Diencephalon (tissue), 1 donor: ENCODE data around the gene DNAAF2. TPM values are rescaled to one million over a fixed set of nuclear protein-coding genes. Genes with fewer than 3 reads are reported as not detected.

Experiments
- small RNA-seq: library from RNA; depleted of rRNA; stranded (forward); fragments of <200 nt; gene quantifications from one replicate; pipeline ENCODE3, GENCODE V24; 2014
- total RNA-seq: library from RNA; depleted of rRNA; stranded (reverse); fragments of >200 nt; gene quantifications from one replicate; pipeline ENCODE4 v1.2.3, GENCODE V29; 2014

Gene DNAAF2
- 17.5 TPM for total RNA-seq

DNA sequence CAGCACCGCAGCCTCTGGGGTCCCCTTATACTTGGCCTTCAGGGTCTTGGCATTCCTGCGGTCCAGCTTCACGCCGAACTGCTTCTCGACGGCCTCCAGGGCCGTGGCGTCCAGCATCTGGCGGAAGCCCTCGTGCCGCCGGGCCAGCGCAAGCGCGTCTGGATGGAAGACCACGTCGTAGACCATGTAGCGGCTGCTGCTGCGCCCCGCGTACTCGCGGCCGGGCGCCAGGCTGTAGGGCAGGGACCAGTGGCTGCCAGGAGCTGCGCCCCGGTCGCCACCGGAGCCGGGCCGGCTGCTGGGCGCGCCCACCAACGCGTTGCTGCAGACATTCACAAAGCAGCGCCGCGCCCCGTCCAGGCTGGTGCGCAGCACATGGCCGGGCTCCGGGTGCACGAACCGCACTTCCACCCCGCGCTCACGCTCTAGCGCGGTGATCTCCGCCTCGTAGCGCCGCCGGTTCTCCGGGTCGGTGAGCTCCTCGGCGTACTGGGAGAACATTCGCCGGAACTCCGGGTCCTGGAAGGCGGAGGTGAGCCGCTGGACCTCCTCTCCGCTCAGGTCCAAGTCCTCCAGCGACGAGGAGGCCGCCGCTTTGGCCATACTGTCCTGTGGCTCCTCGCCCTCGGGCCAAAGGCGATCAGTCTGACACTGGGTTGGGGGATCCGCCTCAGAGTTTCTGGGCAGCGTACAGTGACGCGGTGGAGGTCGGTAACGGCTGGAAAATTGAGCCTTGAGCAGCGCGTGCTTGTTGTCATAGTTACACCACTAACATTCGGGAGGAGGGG lies at the start of gene DNAAF2:
DNAAF2 (minus strand) TSS at position 698 of the 788 bp plus-strand sequence; CDS start at position 603, 95 bp downstream.

DNA sequence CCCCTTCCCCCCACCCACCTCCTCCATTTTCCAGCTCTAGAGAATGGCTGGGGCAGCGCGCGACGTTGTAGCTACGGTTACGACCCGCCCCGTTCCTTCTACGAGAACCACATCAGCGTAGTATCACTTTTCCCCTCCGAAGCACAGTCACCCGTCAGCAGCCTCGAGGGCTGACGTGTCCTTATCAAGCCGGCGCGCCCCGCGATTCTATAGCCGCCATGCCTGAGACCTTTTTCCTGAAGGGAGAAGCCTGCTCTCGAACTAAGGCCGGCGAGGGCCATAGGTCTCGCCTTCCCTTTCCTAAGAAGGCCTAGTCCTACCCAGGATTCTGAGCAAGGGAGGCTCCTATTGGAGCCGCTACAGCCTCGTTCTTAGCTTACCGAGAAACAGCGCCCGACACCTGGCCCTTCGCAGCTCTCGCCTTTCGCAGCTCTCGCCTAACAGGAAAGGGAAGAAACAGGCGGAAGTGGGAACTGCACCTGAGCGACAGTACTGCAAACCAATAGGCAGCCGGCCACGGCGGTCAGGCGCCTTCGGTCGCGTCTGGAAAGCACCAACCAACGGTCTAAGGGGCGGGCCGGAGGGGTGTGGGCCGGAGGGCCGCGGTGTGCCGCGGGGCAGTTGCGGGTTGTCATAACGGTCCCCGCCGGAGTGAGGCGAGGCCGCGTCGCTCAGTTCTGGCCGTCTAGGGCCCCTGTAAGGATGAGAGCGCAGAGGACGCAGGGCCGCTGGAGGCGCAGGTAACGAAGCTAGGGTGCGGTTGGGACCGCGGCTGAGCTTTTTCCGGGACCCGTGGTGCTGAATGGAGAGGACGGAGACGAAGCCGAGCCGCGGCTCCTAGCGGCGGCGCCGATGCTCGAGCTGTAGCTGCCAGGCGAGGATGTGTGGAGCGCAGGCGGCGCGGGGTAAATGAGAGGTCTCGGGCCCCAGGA lies 14.6 kb downstream of the DNAAF2 start, which contains the start of the genes MGAT2 and RPL36AL:
MGAT2 (plus strand) TSS at position 618 of the 932 bp plus-strand sequence. CDS start 470 bp downstream, outside the sequence.
RPL36AL (minus strand) TSS at position 445 of the 932 bp plus-strand sequence. CDS start 1,522 bp downstream, outside the sequence.

GRCh38 chr14:49598485-49599300 lies 36.4 kb downstream of the DNAAF2 start, which contains the start of gene LRR1:
LRR1 (plus strand) TSS chr14:49598940; CDS start chr14:49599021, 81 bp downstream.

GRCh38 chr14:49585803-49586672 lies 49.0 kb downstream of the DNAAF2 start, which contains the start of gene RPS29:
RPS29 (minus strand) TSS chr14:49586380; CDS start chr14:49586346, 34 bp downstream.

Small RNAs within 50 kb of the gene (small RNA-seq; reads per million reads assigned to genes)
- gene AL139099.3 (not detected), gene AL139099.4 (not detected), gene RF00019 (not detected), gene RNU6ATAC30P (not detected)

Other genes starting within 250 kb of the DNAAF2 start
- gene RPS29, start 48.9 kb downstream of the DNAAF2 start, total RNA-seq = 1,949 TPM
- 12.7 TPM for gene LRR1, start 36.3 kb downstream of the DNAAF2 start, total RNA-seq
- gene RPL36AL, start 14.6 kb downstream of the DNAAF2 start, total RNA-seq = 92.5 TPM
- gene MGAT2, start 14.4 kb downstream of the DNAAF2 start, total RNA-seq = 40.4 TPM
- gene POLE2, start 53.0 kb upstream of the DNAAF2 start, total RNA-seq = 9.7 TPM
- gene KLHDC1, start 57.9 kb upstream of the DNAAF2 start, total RNA-seq = 19.8 TPM
- 99.9 TPM for gene KLHDC2, start 132.9 kb upstream of the DNAAF2 start, total RNA-seq
- gene NEMF, start 217.5 kb upstream of the DNAAF2 start, total RNA-seq = 85.8 TPM